Measurements from ENCODE around the gene MLLT11. TPM values are rescaled to one million over a fixed set of nuclear protein-coding genes. Genes with fewer than 3 reads are reported as not detected.

Gene MLLT11
- total RNA-seq, 1 donor from 2014 or later, result 0.28 TPM

Other genes starting within 250 kb of the MLLT11 start
- gene ARNT, start 183.8 kb upstream of the MLLT11 start, total RNA-seq, result 26.1 TPM
- gene CTXND2, start 173.3 kb upstream of the MLLT11 start, total RNA-seq, result not detected
- gene SETDB1, start 134.0 kb upstream of the MLLT11 start, total RNA-seq, result 14.0 TPM
- gene CERS2, start 85.6 kb upstream of the MLLT11 start, total RNA-seq, result 425 TPM
- 9.3 TPM for gene ANXA9, start 78.1 kb upstream of the MLLT11 start, total RNA-seq
- gene MINDY1, start 53.5 kb upstream of the MLLT11 start, total RNA-seq, result 23.3 TPM
- gene PRUNE1, start 51.9 kb upstream of the MLLT11 start, total RNA-seq, result 12.2 TPM
- gene BNIPL, start 23.8 kb upstream of the MLLT11 start, total RNA-seq, result 1.6 TPM
- gene C1orf56, start 12.6 kb upstream of the MLLT11 start, total RNA-seq, result 4.3 TPM
- 21.0 TPM for gene CDC42SE1, start 775 bp upstream of the MLLT11 start, total RNA-seq
- 6.2 TPM for gene GABPB2, start 10.4 kb downstream of the MLLT11 start, total RNA-seq
- 6.4 TPM for gene SEMA6C, start 86.2 kb downstream of the MLLT11 start, total RNA-seq
- gene TNFAIP8L2, start 96.3 kb downstream of the MLLT11 start, total RNA-seq, result 0.96 TPM
- 3.9 TPM for gene LYSMD1, start 105.5 kb downstream of the MLLT11 start, total RNA-seq
- 9.4 TPM for gene SCNM1, start 105.7 kb downstream of the MLLT11 start, total RNA-seq
- gene TMOD4, start 115.6 kb downstream of the MLLT11 start, total RNA-seq, result 0.33 TPM
- 14.4 TPM for gene VPS72, start 129.8 kb downstream of the MLLT11 start, total RNA-seq
- gene PIP5K1A, start 138.2 kb downstream of the MLLT11 start, total RNA-seq, result 12.0 TPM
- 80.6 TPM for gene PSMD4, start 194.3 kb downstream of the MLLT11 start, total RNA-seq
- 13.6 TPM for gene ZNF687, start 221.9 kb downstream of the MLLT11 start, total RNA-seq

All from left lobe of liver (tissue), 1 donor.